HT-29 (cell line): Measurements from ENCODE around the gene SMYD3. TPM values are rescaled to one million over a fixed set of nuclear protein-coding genes. Genes with fewer than 3 reads are reported as not detected.
"Not testable (repeated sequence)": the region's sequence is repeated elsewhere in the genome, so short reads cannot be mapped to it uniquely, and the experiment has no call there.

Experiments used
- DNase-seq: peaks from one replicate; pipeline ENCODE4 v3.0.0-alpha.2; 2015; ENCODE audit warnings: low spot score
- total RNA-seq: library from RNA; depleted of rRNA; stranded (reverse); fragments of >200 nt; shearing (Covaris generic); gene quantifications from 2 replicates; pipeline ENCODE4 v1.2.3, GENCODE V29; 2014

The SMYD3 gene
- total RNA-seq, 1 experiment from 2014 or later, result 24.3 TPM

DNA sequence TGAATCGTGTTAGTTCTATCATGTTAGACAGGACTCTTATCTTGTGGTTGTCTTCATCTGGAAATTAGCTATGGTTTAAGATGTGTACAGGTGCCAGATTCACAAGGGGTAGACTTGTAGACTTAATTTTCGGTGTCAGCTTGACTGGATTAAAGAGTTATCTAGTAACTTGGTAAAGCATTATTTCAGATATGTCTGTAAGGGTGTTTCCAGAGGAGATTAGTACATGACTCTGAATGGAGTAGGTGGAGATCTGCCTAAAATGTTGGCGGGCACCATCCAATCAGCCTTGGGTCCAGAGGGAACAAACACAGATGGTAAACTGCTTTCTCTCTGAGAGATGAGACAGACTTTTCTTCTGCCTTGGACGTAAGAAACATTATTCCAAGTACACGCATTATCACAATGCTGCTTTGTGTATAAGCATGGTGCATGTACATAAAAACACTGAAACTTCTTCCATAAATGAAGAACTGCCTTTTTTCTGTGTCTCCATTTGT lies 434.6 kb downstream of the SMYD3 start:
- no peak for DNase-seq

DNA sequence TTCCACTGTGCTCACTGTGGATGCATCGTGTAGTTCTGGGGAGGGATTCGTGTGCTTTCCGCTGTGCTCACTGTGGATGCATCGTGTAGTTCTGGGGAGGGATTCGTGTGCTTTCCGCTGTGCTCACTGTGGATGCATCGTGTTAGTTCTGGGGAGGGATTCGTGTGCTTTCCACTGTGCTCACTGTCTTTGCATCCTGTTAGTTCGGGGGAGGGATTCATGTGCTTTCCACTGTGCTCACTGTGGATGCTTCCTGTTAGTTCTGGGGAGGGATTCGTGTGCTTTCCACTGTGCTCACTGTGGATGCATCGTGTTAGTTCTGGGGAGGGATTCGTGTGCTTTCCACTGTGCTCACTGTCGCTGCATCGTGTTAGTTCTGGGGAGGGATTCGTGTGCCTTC lies 435.1 kb downstream of the SMYD3 start:
- not testable (repeated sequence) for DNase-seq

DNA sequence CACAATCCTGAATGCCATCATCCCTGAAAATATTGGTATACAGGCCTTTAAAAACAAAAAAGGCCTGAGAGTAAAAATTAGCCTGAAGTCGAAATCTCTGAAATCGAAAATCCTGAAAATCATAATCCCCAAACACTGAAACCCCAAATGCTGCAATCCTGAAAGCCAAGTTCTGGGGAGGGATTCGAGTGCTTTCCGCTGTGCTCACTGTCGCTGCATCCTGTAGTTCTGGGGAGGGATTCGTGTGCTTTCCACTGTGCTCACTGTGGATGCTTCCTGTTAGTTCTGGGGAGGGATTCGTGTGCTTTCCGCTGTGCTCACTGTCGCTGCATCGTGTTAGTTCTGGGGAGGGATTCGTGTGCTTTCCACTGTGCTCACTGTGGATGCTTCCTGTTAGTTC lies 435.5 kb downstream of the SMYD3 start:
- DNase-seq, result not testable (repeated sequence)

DNA sequence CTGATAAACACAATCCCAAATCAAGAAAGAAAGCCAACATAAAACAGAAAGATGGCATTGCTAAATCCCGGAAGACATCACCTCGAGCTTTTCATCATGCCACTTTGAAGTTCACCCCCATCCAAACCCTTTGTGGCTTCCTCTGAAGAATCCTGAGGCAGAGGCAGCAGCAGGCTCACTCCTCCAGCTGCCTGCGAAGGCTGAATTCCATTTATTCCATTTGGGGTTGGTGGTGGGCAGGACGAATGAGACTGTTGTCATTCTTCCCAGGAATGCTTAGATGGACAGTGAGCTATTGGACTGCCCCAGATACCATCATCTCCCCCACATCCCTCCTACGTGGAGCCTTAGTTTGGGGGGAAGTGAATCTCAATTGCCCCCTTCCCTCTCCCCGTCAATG lies 437.5 kb downstream of the SMYD3 start:
- DNase-seq, result no peak

DNA sequence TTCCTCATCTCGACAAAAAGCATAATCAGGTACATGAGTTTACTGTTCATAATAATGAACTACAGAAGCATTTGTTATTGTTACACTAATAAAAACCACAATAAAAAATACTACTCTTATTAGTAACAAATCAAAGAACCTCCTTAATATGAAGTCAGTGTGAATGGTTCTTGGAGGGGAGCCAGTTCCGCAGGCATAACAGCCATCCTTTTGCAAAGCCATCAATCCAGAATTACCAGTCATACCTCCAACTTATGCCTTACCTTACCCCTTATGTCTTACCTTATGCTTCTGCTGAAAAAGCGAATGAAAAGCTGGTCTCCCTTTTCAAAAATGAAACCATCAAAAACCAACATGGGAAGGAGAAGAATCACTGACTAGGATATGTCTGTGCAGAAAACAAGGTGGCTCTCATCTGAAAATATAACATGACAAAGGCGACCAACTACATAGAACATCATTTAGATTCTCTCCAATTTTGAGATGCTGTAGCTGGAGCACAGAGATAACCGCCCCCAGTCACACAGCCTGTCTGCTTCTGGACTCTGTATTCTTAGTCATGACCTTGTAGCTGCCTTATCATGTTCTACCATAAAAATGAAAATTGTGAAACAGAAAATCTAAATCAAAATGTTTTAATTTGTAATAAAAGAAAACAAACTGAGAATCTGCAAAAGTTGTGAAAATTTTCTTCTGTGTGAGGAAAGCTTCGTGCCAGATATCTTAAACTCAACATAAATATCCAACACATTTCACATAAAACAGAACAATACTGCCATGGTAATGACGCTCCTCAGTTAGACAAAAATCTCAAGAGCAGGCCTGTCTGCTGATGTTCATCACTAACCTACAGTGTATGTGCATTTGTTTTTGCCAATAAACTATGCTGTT lies 438.2 kb downstream of the SMYD3 start:
- DNase-seq, result no peak

DNA sequence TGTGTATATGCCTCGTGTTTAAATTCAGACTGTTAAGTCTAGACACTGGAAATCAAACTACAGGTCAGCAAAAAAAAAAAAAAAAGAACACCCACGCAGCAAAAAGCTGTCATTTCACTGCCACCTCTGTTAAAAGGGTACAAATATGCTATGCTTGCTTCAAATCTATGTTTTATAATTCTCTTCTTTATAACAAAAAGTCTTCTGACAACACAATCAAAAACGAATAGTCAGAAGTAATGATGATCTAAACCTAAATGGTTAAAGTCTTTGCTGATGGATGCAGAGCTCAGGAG lies 438.9 kb downstream of the SMYD3 start:
- no peak for DNase-seq

GRCh38 chr1:246067432-246068216 lies 439.5 kb downstream of the SMYD3 start:
- DNase-seq, result no peak

DNA sequence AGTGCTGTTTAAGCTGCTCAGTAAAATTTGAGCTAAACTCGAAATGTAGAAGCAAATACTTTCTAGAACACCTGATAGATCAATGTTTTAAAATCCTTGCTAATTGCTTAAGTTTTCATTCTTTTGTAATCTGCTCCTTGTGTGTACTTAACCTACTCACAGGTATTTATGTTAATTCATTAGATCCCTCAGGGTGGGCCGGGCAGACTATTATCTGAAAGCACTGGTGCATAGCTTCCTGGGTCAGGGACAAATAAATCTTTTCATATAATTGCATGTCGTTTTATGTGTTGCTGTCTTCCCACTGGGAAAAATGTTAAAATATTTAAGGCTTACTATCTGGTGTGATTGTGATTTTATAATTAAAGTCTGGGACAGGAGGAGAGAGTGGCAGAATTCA lies 440.5 kb downstream of the SMYD3 start:
- DNase-seq, result no peak

GRCh38 chr1:246065592-246065991 lies 441.5 kb downstream of the SMYD3 start:
- DNase-seq, result no peak

GRCh38 chr1:246064891-246065290 lies 442.2 kb downstream of the SMYD3 start:
- DNase-seq, result no peak

GRCh38 chr1:246063013-246063616 lies 444.0 kb downstream of the SMYD3 start:
- DNase-seq, result no peak

GRCh38 chr1:246058466-246058865 lies 448.6 kb downstream of the SMYD3 start:
- no peak for DNase-seq

DNA sequence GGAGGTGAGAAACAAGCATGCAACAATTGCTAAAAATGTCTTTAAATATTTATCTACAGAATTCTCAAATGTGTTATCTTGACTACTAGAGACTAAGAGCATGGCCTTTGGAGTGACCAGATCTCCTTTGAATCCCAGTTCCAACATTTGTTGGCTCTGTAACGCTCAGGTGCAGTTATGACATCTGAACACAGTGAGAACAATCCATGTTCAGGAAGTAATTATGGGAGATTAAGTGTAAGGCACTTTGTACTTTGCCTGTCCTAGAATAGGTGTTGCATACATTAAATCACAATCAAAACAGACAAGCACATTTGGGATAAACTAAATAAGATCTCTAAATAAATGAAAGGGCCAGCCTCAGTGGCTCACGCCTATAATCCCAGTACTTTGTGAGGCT lies 454.5 kb downstream of the SMYD3 start:
- DNase-seq, result no peak

DNA sequence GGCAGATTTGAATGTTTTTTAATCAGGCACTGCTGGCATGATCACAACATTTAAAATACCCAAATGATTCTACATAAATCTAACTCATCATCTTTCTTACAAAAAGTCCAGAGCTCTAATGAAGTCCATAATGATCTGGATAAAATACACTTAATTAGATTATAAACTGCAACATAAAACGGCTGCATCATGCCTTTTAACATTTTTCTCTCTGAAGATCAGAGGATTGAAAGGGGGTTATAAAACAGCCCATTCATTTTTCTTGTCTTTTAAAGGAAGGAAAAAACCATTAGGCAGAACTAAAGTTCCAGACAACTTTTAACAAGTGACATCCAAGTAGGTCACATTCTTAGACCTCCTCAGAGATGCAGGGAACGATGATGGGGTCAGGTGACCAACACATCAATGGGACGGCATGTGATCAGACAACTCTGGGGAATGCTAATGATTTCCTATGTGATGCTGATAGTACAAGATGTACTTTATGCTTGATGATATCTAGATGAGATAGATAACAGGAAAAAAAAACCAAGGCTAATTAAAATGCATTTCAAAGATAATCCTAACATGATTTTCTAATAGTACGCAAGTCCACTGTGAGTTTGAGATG lies 455.1 kb downstream of the SMYD3 start:
- no peak for DNase-seq

DNA sequence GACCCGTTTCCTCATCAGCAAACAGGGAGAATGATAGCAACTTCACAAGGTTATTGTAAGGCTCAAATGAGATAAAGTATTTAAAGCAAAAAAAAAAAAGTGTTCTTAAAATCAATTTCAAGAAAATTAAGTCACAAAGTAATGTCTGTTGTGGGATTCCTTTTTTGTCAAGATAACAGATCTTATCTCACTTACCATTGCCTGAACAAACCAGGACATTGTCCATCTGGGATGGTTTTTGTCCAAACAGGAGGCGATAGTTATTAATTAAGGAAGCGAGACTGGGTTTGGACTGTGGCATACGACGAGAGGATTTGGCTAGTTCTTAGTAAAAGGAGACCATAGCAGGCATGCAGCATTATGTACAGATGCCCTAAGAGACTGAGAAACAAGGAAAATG lies 458.4 kb downstream of the SMYD3 start:
- no peak for DNase-seq

DNA sequence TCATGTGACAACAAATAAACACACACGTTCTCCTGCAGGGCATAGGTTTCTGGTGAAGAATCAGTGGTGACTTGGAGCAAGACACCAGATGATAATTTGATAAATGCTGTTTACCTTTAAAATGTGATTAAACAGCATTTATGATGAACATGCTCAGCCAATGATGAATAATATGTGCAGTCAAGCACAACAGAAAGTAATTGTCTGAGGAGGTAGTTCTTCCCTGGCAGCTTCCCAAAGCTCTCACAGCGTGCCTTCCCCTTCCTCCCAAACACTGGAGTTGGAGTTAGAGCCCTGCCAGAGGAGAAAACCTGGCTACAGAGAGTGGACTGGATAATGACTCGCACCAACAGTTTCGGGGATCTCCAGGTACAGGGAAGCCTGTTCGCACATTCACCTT lies 463.5 kb downstream of the SMYD3 start:
- DNase-seq, result no peak

- no peak for DNase-seq
These were observed 465.7 kb downstream of the SMYD3 start for GRCh38 chr1:246041360-246041759.

DNA sequence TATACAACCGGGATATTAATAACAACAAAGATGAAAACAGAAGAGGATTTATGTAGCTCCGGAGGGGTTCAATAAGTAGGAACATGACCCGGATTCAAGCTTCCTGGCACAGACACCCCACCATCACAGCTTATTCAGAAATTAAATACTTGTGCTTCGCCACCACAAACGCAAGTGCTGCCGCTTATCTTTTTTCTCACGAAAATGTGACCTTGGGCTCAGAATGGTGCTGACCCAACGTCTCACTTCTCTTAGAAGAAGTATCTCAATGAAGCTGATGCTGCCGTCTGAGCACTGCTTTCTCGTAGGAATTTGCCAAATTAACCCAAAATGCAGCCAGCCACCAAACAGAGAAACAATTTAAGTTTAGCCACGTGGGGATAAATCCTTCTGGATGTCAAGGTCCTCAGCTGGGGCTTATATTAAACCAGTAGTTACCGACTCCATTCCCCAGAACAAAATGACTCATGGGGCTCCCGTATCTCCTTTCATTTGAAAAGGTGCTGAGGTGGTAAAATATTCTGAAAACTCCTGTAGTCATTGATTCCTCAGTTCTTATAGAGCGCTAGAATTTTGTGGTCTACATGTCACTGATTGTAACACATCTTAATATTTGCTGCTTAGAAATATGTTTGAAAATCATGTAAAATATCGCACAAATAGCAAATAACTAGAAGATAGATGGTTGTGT lies 466.7 kb downstream of the SMYD3 start:
- no peak for DNase-seq

GRCh38 chr1:246039584-246039983 lies 467.5 kb downstream of the SMYD3 start:
- no peak for DNase-seq

DNA sequence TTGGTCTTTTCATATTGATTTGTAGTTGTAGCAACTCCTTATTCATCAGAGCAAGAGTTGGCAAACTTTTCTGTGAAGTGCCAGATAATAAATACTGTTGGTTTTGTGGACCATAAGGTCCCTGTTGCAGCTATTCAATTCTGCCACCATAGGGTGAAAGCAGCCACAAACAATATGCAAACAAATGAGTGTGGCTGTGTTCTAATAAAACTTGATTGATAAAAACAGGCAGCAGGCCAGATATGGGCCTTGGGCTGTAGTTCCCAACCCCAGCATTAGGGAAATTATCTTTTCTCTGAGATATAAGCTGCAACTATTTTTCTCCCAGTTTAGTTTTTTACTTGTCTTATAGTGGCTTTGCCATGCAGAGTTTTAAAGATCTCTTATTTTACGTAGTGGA lies 469.2 kb downstream of the SMYD3 start:
- DNase-seq, result no peak

DNA sequence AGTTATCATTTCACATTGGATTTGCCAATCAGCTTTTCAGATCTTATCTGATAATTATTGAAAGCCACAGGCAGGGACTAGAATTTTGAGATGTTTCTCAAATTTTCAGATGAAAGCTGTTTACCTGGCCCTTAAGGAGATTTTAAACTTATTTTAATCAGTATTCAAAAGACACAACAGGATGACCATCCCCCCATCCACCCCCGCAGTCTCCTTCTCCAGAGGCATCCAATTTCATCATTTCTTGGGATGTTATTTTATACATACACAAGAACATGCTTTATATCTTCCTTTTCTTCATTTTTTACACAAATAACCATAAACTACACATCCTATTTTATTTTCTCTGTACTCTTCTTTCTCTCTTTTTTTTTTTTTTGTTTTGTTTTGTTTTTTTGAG lies 470.9 kb downstream of the SMYD3 start:
- no peak for DNase-seq
